Measurements from ENCODE around the gene SUGP1.
A peak's percentile ranks its signal among the peaks of the same experiment; 100 is the strongest.
"Not testable (repeated sequence)": the region's sequence is repeated elsewhere in the genome, so short reads cannot be mapped to it uniquely, and the experiment has no call there.

SUGP1 gene

DNA sequence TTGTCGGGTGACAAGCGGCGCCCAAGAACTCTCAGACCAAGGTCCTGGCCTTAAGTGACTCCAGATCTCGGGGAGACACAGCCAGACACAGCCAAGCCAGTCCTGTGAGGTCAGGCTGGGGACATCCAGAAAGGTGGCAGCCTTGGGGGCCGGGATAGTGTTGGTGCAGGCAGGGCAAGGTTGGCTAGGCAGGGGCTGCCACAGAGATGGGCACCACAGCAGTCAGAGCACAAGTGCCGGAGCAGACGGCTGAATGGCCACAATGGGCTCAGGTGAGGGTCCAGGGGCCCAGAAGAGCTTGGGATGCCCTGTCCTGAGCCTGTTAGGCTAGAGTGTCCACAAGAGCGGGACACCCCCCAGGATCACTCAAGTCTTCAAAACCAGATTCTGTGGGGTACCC is 32.5 kb upstream of the SUGP1 start:
- no peaks in the 10 kb centered on the region for H3K4me1 ChIP-seq (ENCODE audit: control insufficient read depth, insufficient read depth, low read length)
- H3K9me3 ChIP-seq (replicated peaks; ENCODE audit: low read length), result no peaks in the 10 kb centered on the region
- no peak overlapping the region for H3K4me3 ChIP-seq (ENCODE audit: low read length)
- H3K9ac ChIP-seq (ENCODE audit: low read depth, low read length), result no peak overlapping the region
- H3K4me2 ChIP-seq (ENCODE audit: low read length), result no peak overlapping the region
- no peaks in the 10 kb centered on the region for H3K27me3 ChIP-seq (ENCODE audit: control insufficient read depth, insufficient read depth, low read length)
- H3K36me3 ChIP-seq (ENCODE audit: insufficient read depth, low read length), result peaks cover 67% of the 10 kb centered on the region

DNA sequence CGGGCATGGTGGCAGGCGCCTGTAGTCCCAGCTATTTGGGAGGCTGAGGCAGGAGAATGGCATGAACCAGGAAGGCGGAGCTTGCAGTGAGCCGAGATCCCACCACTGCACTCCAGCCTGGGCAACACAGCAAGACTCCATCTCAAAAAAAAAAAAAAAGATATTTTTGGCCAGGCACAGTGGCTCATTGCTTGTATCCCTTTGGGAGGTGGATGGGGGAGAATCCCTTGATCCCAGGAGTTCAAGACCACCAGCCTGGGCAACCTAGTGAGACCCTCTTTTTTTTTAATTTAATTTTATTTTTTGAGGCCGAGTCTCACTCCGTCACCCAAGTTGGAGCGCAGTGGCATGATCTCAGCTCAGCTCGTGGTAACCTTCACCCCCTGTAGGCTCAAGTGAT is 30.4 kb upstream of the SUGP1 start:
- peaks cover 69% of the 10 kb centered on the region for H3K36me3 ChIP-seq (ENCODE audit: insufficient read depth, low read length)
- not testable (repeated sequence) for H3K4me2 ChIP-seq (ENCODE audit: low read length); H3K4me3 ChIP-seq (ENCODE audit: low read length); H3K4me1 ChIP-seq (ENCODE audit: control insufficient read depth, insufficient read depth, low read length); H3K27me3 ChIP-seq (ENCODE audit: control insufficient read depth, insufficient read depth, low read length); H3K9me3 ChIP-seq (replicated peaks; ENCODE audit: low read length); H3K9ac ChIP-seq (ENCODE audit: low read depth, low read length)

DNA sequence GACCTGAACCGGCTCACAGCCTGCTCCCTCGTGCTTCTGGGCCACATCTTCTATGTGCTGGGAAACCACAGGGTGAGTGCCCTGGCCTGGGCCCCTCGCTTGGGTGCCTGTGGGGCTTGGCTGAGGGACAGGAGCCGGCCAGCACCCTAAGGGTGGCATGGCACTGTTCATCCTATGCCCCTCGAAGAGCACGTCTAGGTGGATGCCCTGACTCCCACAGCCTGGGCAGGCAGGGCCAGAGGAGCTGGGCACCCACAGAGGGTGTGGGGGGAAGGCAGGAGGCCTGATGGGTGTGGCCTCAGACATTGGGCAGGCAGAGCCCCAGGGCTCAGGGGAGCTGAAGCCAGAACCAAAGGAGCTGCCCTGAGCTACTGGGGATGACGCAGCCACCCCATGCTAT is 29.1 kb upstream of the SUGP1 start:
- no peak overlapping the region for H3K9ac ChIP-seq (ENCODE audit: low read depth, low read length)
- peaks cover 69% of the 10 kb centered on the region for H3K36me3 ChIP-seq (ENCODE audit: insufficient read depth, low read length)
- H3K9me3 ChIP-seq (replicated peaks; ENCODE audit: low read length), result no peaks in the 10 kb centered on the region
- H3K4me2 ChIP-seq (ENCODE audit: low read length), result no peak overlapping the region
- H3K4me1 ChIP-seq (ENCODE audit: control insufficient read depth, insufficient read depth, low read length), result no peaks in the 10 kb centered on the region
- H3K4me3 ChIP-seq (ENCODE audit: low read length), result no peak overlapping the region
- no peaks in the 10 kb centered on the region for H3K27me3 ChIP-seq (ENCODE audit: control insufficient read depth, insufficient read depth, low read length)

- peaks cover 65% of the 10 kb centered on the region for H3K36me3 ChIP-seq (ENCODE audit: insufficient read depth, low read length)
- H3K4me1 ChIP-seq (ENCODE audit: control insufficient read depth, insufficient read depth, low read length), result no peaks in the 10 kb centered on the region
- no peaks in the 10 kb centered on the region for H3K27me3 ChIP-seq (ENCODE audit: control insufficient read depth, insufficient read depth, low read length)
- H3K4me3 ChIP-seq (ENCODE audit: low read length), result no peak overlapping the region
- H3K9me3 ChIP-seq (replicated peaks; ENCODE audit: low read length), result no peaks in the 10 kb centered on the region
- H3K9ac ChIP-seq (ENCODE audit: low read depth, low read length), result no peak overlapping the region
- H3K4me2 ChIP-seq (ENCODE audit: low read length), result no peak overlapping the region
Measured at GRCh38 chr19:19348266-19348665, 28.0 kb upstream of the SUGP1 start.

- Histone ChIP-seq H3K4me3 (ENCODE audit: low read length) (no peak overlapping the region), H3K9me3 (replicated peaks; ENCODE audit: low read length) (no peaks in the 10 kb centered on the region), H3K4me1 (ENCODE audit: control insufficient read depth, insufficient read depth, low read length) (no peaks in the 10 kb centered on the region), H3K9ac (ENCODE audit: low read depth, low read length) (no peak overlapping the region), H3K4me2 (ENCODE audit: low read length) (no peak overlapping the region), H3K36me3 (ENCODE audit: insufficient read depth, low read length) (peaks cover 64% of the 10 kb centered on the region), H3K27me3 (ENCODE audit: control insufficient read depth, insufficient read depth, low read length) (no peaks in the 10 kb centered on the region)
Measured at GRCh38 chr19:19347401-19348110, 27.2 kb upstream of the SUGP1 start.

- Histone ChIP-seq H3K4me1 (ENCODE audit: control insufficient read depth, insufficient read depth, low read length) (no peaks in the 10 kb centered on the region), H3K27me3 (ENCODE audit: control insufficient read depth, insufficient read depth, low read length) (no peaks in the 10 kb centered on the region), H3K4me2 (ENCODE audit: low read length) (no peak overlapping the region), H3K4me3 (ENCODE audit: low read length) (no peak overlapping the region), H3K9me3 (replicated peaks; ENCODE audit: low read length) (no peaks in the 10 kb centered on the region), H3K36me3 (ENCODE audit: insufficient read depth, low read length) (peaks cover 72% of the 10 kb centered on the region), H3K9ac (ENCODE audit: low read depth, low read length) (no peak overlapping the region)
Measured at GRCh38 chr19:19345970-19346369, 25.7 kb upstream of the SUGP1 start.

GRCh38 chr19:19345232-19345631 is 24.9 kb upstream of the SUGP1 start:
- no peak overlapping the region for H3K9ac ChIP-seq (ENCODE audit: low read depth, low read length)
- no peaks in the 10 kb centered on the region for H3K9me3 ChIP-seq (replicated peaks; ENCODE audit: low read length)
- peaks cover 77% of the 10 kb centered on the region for H3K36me3 ChIP-seq (ENCODE audit: insufficient read depth, low read length)
- no peak overlapping the region for H3K4me2 ChIP-seq (ENCODE audit: low read length)
- no peaks in the 10 kb centered on the region for H3K4me1 ChIP-seq (ENCODE audit: control insufficient read depth, insufficient read depth, low read length)
- H3K27me3 ChIP-seq (ENCODE audit: control insufficient read depth, insufficient read depth, low read length), result no peaks in the 10 kb centered on the region
- H3K4me3 ChIP-seq (ENCODE audit: low read length), result no peak overlapping the region

DNA sequence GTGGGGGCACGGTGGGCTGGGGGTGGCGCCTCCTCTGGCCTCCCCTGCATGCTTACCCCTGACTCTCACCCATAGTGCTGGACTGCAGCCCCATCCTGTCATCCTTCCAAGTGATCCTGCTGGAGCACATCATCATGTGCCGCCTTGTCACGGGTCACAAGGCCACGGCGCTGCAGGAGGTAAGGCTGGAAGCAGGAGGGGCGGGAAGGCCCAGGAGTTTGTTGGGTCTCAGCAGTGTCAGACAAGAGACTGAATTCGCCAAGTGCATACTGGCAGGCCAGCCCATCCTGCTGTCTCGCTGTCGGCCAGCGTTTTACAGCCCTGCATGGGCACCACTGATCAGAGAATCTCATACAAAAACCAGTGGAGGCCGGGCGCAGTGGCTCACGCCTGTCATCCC is 23.5 kb upstream of the SUGP1 start:
- Histone ChIP-seq H3K4me3 (ENCODE audit: low read length) (no peak overlapping the region), H3K9ac (ENCODE audit: low read depth, low read length) (no peak overlapping the region), H3K36me3 (ENCODE audit: insufficient read depth, low read length) (peaks cover 71% of the 10 kb centered on the region), H3K27me3 (ENCODE audit: control insufficient read depth, insufficient read depth, low read length) (no peaks in the 10 kb centered on the region), H3K4me2 (ENCODE audit: low read length) (no peak overlapping the region), H3K4me1 (ENCODE audit: control insufficient read depth, insufficient read depth, low read length) (no peaks in the 10 kb centered on the region), H3K9me3 (replicated peaks; ENCODE audit: low read length) (no peaks in the 10 kb centered on the region)

DNA sequence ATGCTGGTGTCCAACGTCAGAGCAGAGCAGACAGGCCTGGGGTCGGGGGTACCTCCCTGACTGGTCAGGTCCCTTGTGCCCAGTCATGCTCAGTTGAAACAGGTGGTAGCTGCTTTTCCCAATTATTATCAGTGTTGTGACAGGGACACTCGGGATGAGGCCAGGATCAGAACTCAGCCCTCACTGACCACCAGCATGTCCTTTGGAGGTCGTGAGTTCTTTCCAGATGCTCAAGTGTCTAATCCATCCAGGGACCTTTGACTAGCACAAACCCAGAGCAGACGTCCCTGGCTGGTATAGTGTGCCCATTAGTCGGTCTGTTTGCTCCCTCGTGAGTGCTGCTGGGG is 22.7 kb upstream of the SUGP1 start:
- no peak overlapping the region for H3K4me3 ChIP-seq (ENCODE audit: low read length)
- peaks cover 78% of the 10 kb centered on the region for H3K36me3 ChIP-seq (ENCODE audit: insufficient read depth, low read length)

DNA sequence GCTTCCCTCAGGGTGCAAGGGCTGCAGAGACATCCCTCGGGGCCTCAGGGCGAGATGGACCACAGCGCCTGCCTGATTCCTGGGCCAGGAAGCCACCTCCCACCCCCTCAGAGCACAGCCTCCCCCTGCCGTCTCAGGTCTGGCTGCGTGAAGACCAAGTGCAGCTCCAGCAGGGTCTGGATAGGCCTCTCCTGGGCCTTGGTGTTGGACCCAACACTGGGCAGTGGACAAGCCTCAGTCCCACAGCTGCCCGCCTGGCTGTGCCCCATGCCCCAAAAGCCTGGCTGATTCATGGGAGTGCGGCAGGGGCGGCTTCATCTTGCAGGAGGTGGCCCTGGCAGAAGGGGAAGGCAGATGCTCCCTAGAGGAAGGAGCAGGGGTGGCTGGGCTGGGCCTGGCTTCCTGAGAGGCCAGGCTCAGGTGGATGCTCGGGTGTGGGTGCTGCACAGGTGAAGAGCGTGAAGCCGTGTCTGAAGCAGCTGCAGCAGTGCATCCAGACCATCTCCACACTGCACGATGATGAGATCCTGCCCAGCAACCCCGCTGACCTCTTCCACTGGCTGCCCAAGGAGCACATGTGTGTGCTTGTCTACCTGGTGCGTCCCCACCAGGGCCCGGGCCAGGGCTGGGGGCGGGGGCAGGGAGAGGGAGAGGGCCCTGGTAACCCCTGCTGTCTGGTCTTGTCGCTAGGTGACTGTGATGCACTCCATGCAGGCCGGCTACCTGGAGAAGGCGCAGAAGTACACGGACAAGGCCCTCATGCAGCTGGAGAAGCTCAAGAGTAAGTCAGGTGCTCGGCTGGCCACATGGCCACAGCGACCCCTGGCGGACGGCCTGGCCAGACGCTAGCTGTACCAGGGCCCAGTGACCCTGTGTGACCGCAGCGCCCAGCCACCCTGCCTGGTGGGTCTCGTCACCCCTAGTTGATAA is 22.0 kb upstream of the SUGP1 start:
- Histone ChIP-seq H3K9me3 (replicated peaks; ENCODE audit: low read length) (no peaks in the 10 kb centered on the region), H3K4me2 (ENCODE audit: low read length) (no peak overlapping the region), H3K9ac (ENCODE audit: low read depth, low read length) (no peak overlapping the region), H3K4me1 (ENCODE audit: control insufficient read depth, insufficient read depth, low read length) (peaks cover 6% of the 10 kb centered on the region), H3K36me3 (ENCODE audit: insufficient read depth, low read length) (peaks cover 78% of the 10 kb centered on the region), H3K4me3 (ENCODE audit: low read length) (no peak overlapping the region), H3K27me3 (ENCODE audit: control insufficient read depth, insufficient read depth, low read length) (no peaks in the 10 kb centered on the region)

More for the DNA sequence above, 22.7 kb upstream of the SUGP1 start:
- Histone ChIP-seq H3K9me3 (replicated peaks; ENCODE audit: low read length) (no peaks in the 10 kb centered on the region), H3K27me3 (ENCODE audit: control insufficient read depth, insufficient read depth, low read length) (no peaks in the 10 kb centered on the region), H3K9ac (ENCODE audit: low read depth, low read length) (no peak overlapping the region), H3K4me1 (ENCODE audit: control insufficient read depth, insufficient read depth, low read length) (peaks cover under 1% of the 10 kb centered on the region), H3K4me2 (ENCODE audit: low read length) (no peak overlapping the region)

- H3K4me3 ChIP-seq (ENCODE audit: low read length), result no peak overlapping the region
- H3K9me3 ChIP-seq (replicated peaks; ENCODE audit: low read length), result no peaks in the 10 kb centered on the region
- no peaks in the 10 kb centered on the region for H3K27me3 ChIP-seq (ENCODE audit: control insufficient read depth, insufficient read depth, low read length)
- H3K9ac ChIP-seq (ENCODE audit: low read depth, low read length), result no peak overlapping the region
- no peak overlapping the region for H3K4me2 ChIP-seq (ENCODE audit: low read length)
- peaks cover 6% of the 10 kb centered on the region for H3K4me1 ChIP-seq (ENCODE audit: control insufficient read depth, insufficient read depth, low read length)
- peaks cover 77% of the 10 kb centered on the region for H3K36me3 ChIP-seq (ENCODE audit: insufficient read depth, low read length)
Measured at GRCh38 chr19:19341026-19341425, 20.7 kb upstream of the SUGP1 start.

DNA sequence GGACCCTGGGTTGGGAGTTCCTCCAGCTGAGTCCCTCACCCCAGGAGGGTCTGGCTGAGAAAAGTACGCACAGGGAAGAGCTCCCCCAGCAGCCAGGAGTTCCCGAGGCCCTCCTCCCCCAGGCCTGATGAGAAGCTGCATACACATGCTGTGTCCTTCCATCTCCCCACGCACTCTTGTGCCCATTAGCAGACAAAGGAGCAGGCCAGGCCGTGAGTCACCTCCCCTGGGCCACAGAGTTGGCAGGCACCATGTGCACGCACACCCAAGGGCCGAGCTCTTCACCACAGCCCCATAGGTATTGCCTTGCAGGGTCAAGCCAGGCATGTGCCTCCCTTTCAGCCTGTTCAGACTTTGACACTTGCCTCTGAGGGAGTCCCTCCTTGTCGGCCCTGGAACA is 17.8 kb upstream of the SUGP1 start:
- Histone ChIP-seq H3K4me3 (ENCODE audit: low read length) (no peak overlapping the region), H3K4me2 (ENCODE audit: low read length) (peak overlapping the region; percentile 50), H3K9me3 (replicated peaks; ENCODE audit: low read length) (no peaks in the 10 kb centered on the region), H3K36me3 (ENCODE audit: insufficient read depth, low read length) (peaks cover 71% of the 10 kb centered on the region), H3K9ac (ENCODE audit: low read depth, low read length) (no peak overlapping the region), H3K4me1 (ENCODE audit: control insufficient read depth, insufficient read depth, low read length) (peaks cover 6% of the 10 kb centered on the region), H3K27me3 (ENCODE audit: control insufficient read depth, insufficient read depth, low read length) (no peaks in the 10 kb centered on the region)
